ENCODE measurements around the gene CCDC24.

- TF ChIP-seq ZNF615 (CRISPR knock-in tag; IDR thresholded peaks at IDR 0.05; ENCODE audit: borderline replicate concordance) (no peak), RFX5 (IDR thresholded peaks at IDR 0.05; ENCODE audit: low read depth, low read length) (no peak)
Observed at GRCh38 chr1:44020464-44020863, 29.1 kb downstream of the CCDC24 start.

Data from HepG2 (cell line).